ENCODE results near the gene BLID. TPM values are rescaled to one million over a fixed set of nuclear protein-coding genes. Genes with fewer than 3 reads are reported as not detected.

BLID gene
- total RNA-seq, 1 donor from 2014 or later: not detected

- H3K36me3 Mint-ChIP-seq (ENCODE audit: low read depth): peaks cover 2% of the 10 kb centered on the region
- H3K27me3 Mint-ChIP-seq: peaks cover 32% of the 10 kb centered on the region
- no peaks in the 10 kb centered on the region for H3K9me3 Mint-ChIP-seq
- peaks cover 7% of the 10 kb centered on the region for H3K4me1 Mint-ChIP-seq
- H3K27ac Mint-ChIP-seq: no peak overlapping the region
- intact Hi-C loops (cut with micrococcal nuclease): no loop called here
- DNase-seq: no peak
- no peak overlapping the region for H3K4me3 Mint-ChIP-seq
These were observed 20.2 kb downstream of the BLID start for GRCh38 chr11:122095681-122096262.

- H3K9me3 Mint-ChIP-seq: no peaks in the 10 kb centered on the region
- DNase-seq: no peak
- no peak overlapping the region for H3K4me3 Mint-ChIP-seq
- intact Hi-C loops (cut with micrococcal nuclease): no loop called here
- H3K27me3 Mint-ChIP-seq: peaks cover 23% of the 10 kb centered on the region
- H3K4me1 Mint-ChIP-seq: peaks cover 1% of the 10 kb centered on the region
- peaks cover 1% of the 10 kb centered on the region for H3K36me3 Mint-ChIP-seq (ENCODE audit: low read depth)
- H3K27ac Mint-ChIP-seq: no peak overlapping the region
These were observed 21.2 kb downstream of the BLID start for GRCh38 chr11:122094836-122095235.

GRCh38 chr11:122093731-122094275, 22.2 kb downstream of the BLID start:
- Mint-ChIP-seq H3K9me3 (no peaks in the 10 kb centered on the region), H3K36me3 (ENCODE audit: low read depth) (no peaks in the 10 kb centered on the region), H3K27me3 (peaks cover 16% of the 10 kb centered on the region), H3K4me3 (no peak overlapping the region), H3K4me1 (no peaks in the 10 kb centered on the region), H3K27ac (no peak overlapping the region)
- no peak for DNase-seq
- intact Hi-C loops (cut with micrococcal nuclease): no loop called here

GRCh38 chr11:122091835-122092234, 24.2 kb downstream of the BLID start:
- Mint-ChIP-seq H3K9me3 (no peaks in the 10 kb centered on the region), H3K36me3 (ENCODE audit: low read depth) (no peaks in the 10 kb centered on the region), H3K4me3 (no peak overlapping the region), H3K4me1 (no peaks in the 10 kb centered on the region), H3K27me3 (peaks cover 8% of the 10 kb centered on the region), H3K27ac (no peak overlapping the region)
- intact Hi-C loops (cut with micrococcal nuclease): no loop called here
- no peak for DNase-seq

GRCh38 chr11:122089111-122089510, 26.9 kb downstream of the BLID start:
- peaks cover 2% of the 10 kb centered on the region for H3K27me3 Mint-ChIP-seq
- intact Hi-C loops (cut with micrococcal nuclease): no loop called here
- DNase-seq: no peak
- H3K9me3 Mint-ChIP-seq: no peaks in the 10 kb centered on the region
- H3K36me3 Mint-ChIP-seq (ENCODE audit: low read depth): no peaks in the 10 kb centered on the region
- H3K4me3 Mint-ChIP-seq: no peak overlapping the region
- no peaks in the 10 kb centered on the region for H3K4me1 Mint-ChIP-seq
- H3K27ac Mint-ChIP-seq: no peak overlapping the region

- no peaks in the 10 kb centered on the region for H3K9me3 Mint-ChIP-seq
- H3K27ac Mint-ChIP-seq: no peak overlapping the region
- no peaks in the 10 kb centered on the region for H3K36me3 Mint-ChIP-seq (ENCODE audit: low read depth)
- no peak for DNase-seq
- no peaks in the 10 kb centered on the region for H3K4me1 Mint-ChIP-seq
- intact Hi-C loops (cut with micrococcal nuclease): no loop called here
- H3K27me3 Mint-ChIP-seq: peaks cover 2% of the 10 kb centered on the region
- H3K4me3 Mint-ChIP-seq: no peak overlapping the region
These were observed 30.3 kb downstream of the BLID start for GRCh38 chr11:122085712-122086111.

- peaks cover 2% of the 10 kb centered on the region for H3K27me3 Mint-ChIP-seq
- no peak overlapping the region for H3K27ac Mint-ChIP-seq
- H3K4me1 Mint-ChIP-seq: no peaks in the 10 kb centered on the region
- no peak overlapping the region for H3K4me3 Mint-ChIP-seq
- DNase-seq: no peak
- intact Hi-C loops (cut with micrococcal nuclease): no loop called here
- H3K9me3 Mint-ChIP-seq: no peaks in the 10 kb centered on the region
- no peaks in the 10 kb centered on the region for H3K36me3 Mint-ChIP-seq (ENCODE audit: low read depth)
These were observed 30.8 kb downstream of the BLID start for GRCh38 chr11:122085264-122085663.

GRCh38 chr11:122082205-122082604, 33.8 kb downstream of the BLID start:
- no peak for DNase-seq
- no peaks in the 10 kb centered on the region for H3K4me1 Mint-ChIP-seq
- no peak overlapping the region for H3K27ac Mint-ChIP-seq
- no peaks in the 10 kb centered on the region for H3K9me3 Mint-ChIP-seq
- H3K27me3 Mint-ChIP-seq: no peaks in the 10 kb centered on the region
- H3K4me3 Mint-ChIP-seq: no peak overlapping the region
- intact Hi-C loops (cut with micrococcal nuclease): no loop called here
- no peaks in the 10 kb centered on the region for H3K36me3 Mint-ChIP-seq (ENCODE audit: low read depth)

- Mint-ChIP-seq H3K4me3 (no peak overlapping the region), H3K27me3 (no peaks in the 10 kb centered on the region), H3K36me3 (ENCODE audit: low read depth) (no peaks in the 10 kb centered on the region), H3K4me1 (no peaks in the 10 kb centered on the region), H3K9me3 (no peaks in the 10 kb centered on the region), H3K27ac (no peak overlapping the region)
- intact Hi-C loops (cut with micrococcal nuclease): no loop called here
- DNase-seq: no peak
These were observed 34.9 kb downstream of the BLID start for GRCh38 chr11:122081073-122081472.

- no peak for DNase-seq
- intact Hi-C loops (cut with micrococcal nuclease): no loop called here
- H3K27me3 Mint-ChIP-seq: no peaks in the 10 kb centered on the region
- H3K27ac Mint-ChIP-seq: no peak overlapping the region
- H3K36me3 Mint-ChIP-seq (ENCODE audit: low read depth): no peaks in the 10 kb centered on the region
- H3K4me3 Mint-ChIP-seq: no peak overlapping the region
- H3K4me1 Mint-ChIP-seq: no peaks in the 10 kb centered on the region
- H3K9me3 Mint-ChIP-seq: no peaks in the 10 kb centered on the region
These were observed 38.6 kb downstream of the BLID start for GRCh38 chr11:122077459-122077858.

- H3K27ac Mint-ChIP-seq: no peak overlapping the region
- H3K4me1 Mint-ChIP-seq: no peaks in the 10 kb centered on the region
- H3K9me3 Mint-ChIP-seq: no peaks in the 10 kb centered on the region
- no peaks in the 10 kb centered on the region for H3K27me3 Mint-ChIP-seq
- no peaks in the 10 kb centered on the region for H3K36me3 Mint-ChIP-seq (ENCODE audit: low read depth)
- no peak overlapping the region for H3K4me3 Mint-ChIP-seq
- no peak for DNase-seq
- intact Hi-C loops (cut with micrococcal nuclease): no loop called here
These were observed 39.4 kb downstream of the BLID start for GRCh38 chr11:122076512-122077120.

GRCh38 chr11:122075016-122075415, 41.0 kb downstream of the BLID start:
- H3K27me3 Mint-ChIP-seq: peaks cover 1% of the 10 kb centered on the region
- no peaks in the 10 kb centered on the region for H3K4me1 Mint-ChIP-seq
- intact Hi-C loops (cut with micrococcal nuclease): no loop called here
- no peaks in the 10 kb centered on the region for H3K9me3 Mint-ChIP-seq
- H3K36me3 Mint-ChIP-seq (ENCODE audit: low read depth): no peaks in the 10 kb centered on the region
- no peak overlapping the region for H3K4me3 Mint-ChIP-seq
- DNase-seq: no peak
- no peak overlapping the region for H3K27ac Mint-ChIP-seq

GRCh38 chr11:122074022-122074421, 42.0 kb downstream of the BLID start:
- Mint-ChIP-seq H3K36me3 (ENCODE audit: low read depth) (no peaks in the 10 kb centered on the region), H3K27ac (no peak overlapping the region), H3K9me3 (no peaks in the 10 kb centered on the region), H3K4me1 (no peaks in the 10 kb centered on the region), H3K27me3 (peaks cover 1% of the 10 kb centered on the region), H3K4me3 (no peak overlapping the region)
- intact Hi-C loops (cut with micrococcal nuclease): no loop called here
- DNase-seq: no peak

GRCh38 chr11:122071709-122072202, 44.3 kb downstream of the BLID start:
- H3K4me3 Mint-ChIP-seq: no peak overlapping the region
- H3K36me3 Mint-ChIP-seq (ENCODE audit: low read depth): no peaks in the 10 kb centered on the region
- H3K9me3 Mint-ChIP-seq: no peaks in the 10 kb centered on the region
- DNase-seq: no peak
- H3K4me1 Mint-ChIP-seq: no peaks in the 10 kb centered on the region
- no peak overlapping the region for H3K27ac Mint-ChIP-seq
- intact Hi-C loops (cut with micrococcal nuclease): no loop called here
- peaks cover 1% of the 10 kb centered on the region for H3K27me3 Mint-ChIP-seq

Measured in activated CD4-positive, alpha-beta T cell treated with anti-CD3 and anti-CD28 coated beads, Interleukin-2, amount 10 ng/mL, durations not matched to agents 24 days and 14 days (primary cell).